Endothelial cell of umbilical vein (primary cell): ENCODE data around the gene ABCA3. TPM values are rescaled to one million over a fixed set of nuclear protein-coding genes. Genes with fewer than 3 reads are reported as not detected.
A peak's percentile ranks its signal among the peaks of the same experiment; 100 is the strongest.

ENCODE experiments used
- BruUV-seq: library from RNA; stranded (reverse); fragments of 400-500 nt; replicated peaks from 2 replicates; lab custom pipeline; 2021; lab: Mats Ljungman, UMichigan
- CTCF ChIA-PET: fragments of 300-600, 350-600 bp; sonication (Branson Sonifier 250); formaldehyde crosslinking; loops from one replicate; lab custom pipeline; 2021; ENCODE audit warnings: antibody characterized with exemption, inconsistent platforms; lab: Charles Lee
- POLR2A ChIA-PET: fragments of 300-600, 350-600 bp; sonication (Branson Sonifier 250); formaldehyde crosslinking; loops from one replicate; lab custom pipeline; 2021; ENCODE audit warnings: antibody characterized with exemption, inconsistent platforms; lab: Charles Lee
- DNase-seq: peaks from one replicate; pipeline ENCODE4 v3.0.0-alpha.2; 2011; ENCODE audit warnings: low read depth, low spot score
- FAIRE-seq: peaks from 2 replicates; lab custom pipeline; 2011; peaks lifted over from hg19 to GRCh38; lab: Jason Lieb, UNC
- H2AFZ ChIP-seq: 2 replicates; pipeline ENCODE4 v1.6.0; 2012; ENCODE audit warnings: low read depth, low read length, control low read depth, inconsistent platforms
- H3K27ac ChIP-seq: 2 replicates; pipeline ENCODE4 v1.5.1; 2011; ENCODE audit warnings: low read depth, mild to moderate bottlenecking, control low read depth, low read length, moderate library complexity; ENCODE audit not compliant: insufficient read depth
- H3K27me3 ChIP-seq, 2 experiments: 2 replicates each; pipeline versions ENCODE4 v1.6.0 to v1.6.1; 2011; ENCODE audit warnings: low read length in 2 of 2, mixed read lengths in 1 of 2; ENCODE audit not compliant: control insufficient read depth in 2 of 2, insufficient read depth in 2 of 2
- H3K36me3 ChIP-seq, 2 experiments: 2 replicates in 1 of 2; 3 replicates in 1 of 2; pipeline ENCODE4 v1.5.1; 2011; ENCODE audit warnings: low read length in 2 of 2, mild to moderate bottlenecking in 1 of 2, moderate library complexity in 1 of 2; ENCODE audit not compliant: control insufficient read depth in 2 of 2, insufficient read depth in 2 of 2; ENCODE audit errors: extremely low read depth in 1 of 2
- H3K4me1 ChIP-seq: 3 replicates; pipeline ENCODE4 v1.5.1; 2011; ENCODE audit warnings: mild to moderate bottlenecking, low read length; ENCODE audit not compliant: control insufficient read depth, insufficient read depth; ENCODE audit errors: extremely low read depth
- H3K4me2 ChIP-seq: 2 replicates; pipeline ENCODE4 v1.6.1; 2011; ENCODE audit warnings: low read length, control low read depth, mixed read lengths; ENCODE audit not compliant: insufficient read depth
- H3K4me3 ChIP-seq, 3 experiments: fragments of 200-600 bp in 1 of 3; sonication (generic), shearing (Covaris generic) in 1 of 3; replicated peaks in 1 of 3; 2 replicates each; pipeline ENCODE4 v1.5.1; 2011 to 2016; ENCODE audit warnings: control low read depth in 3 of 3, low read length in 3 of 3, mild to moderate bottlenecking in 2 of 3, inconsistent platforms in 1 of 3, low read depth in 1 of 3, moderate library complexity in 1 of 3; ENCODE audit not compliant: insufficient read depth in 1 of 3
- H3K79me2 ChIP-seq: 2 replicates; pipeline ENCODE4 v1.6.0; 2012; ENCODE audit warnings: low read length, inconsistent platforms; ENCODE audit not compliant: control insufficient read depth, insufficient read depth
- H3K9ac ChIP-seq: replicated peaks from 2 replicates; pipeline ENCODE3; 2011; ENCODE audit warnings: low read length, control low read depth; ENCODE audit not compliant: insufficient read depth; ENCODE audit errors: extremely low read depth
- H3K9me1 ChIP-seq: replicated peaks from 3 replicates; pipeline ENCODE4 v1.6.0; 2011; ENCODE audit warnings: mild to moderate bottlenecking, low read length; ENCODE audit not compliant: control insufficient read depth, insufficient read depth; ENCODE audit errors: extremely low read depth
- H3K9me3 ChIP-seq: replicated peaks from 2 replicates; pipeline ENCODE4 v1.5.1; 2012; ENCODE audit warnings: low read length, inconsistent platforms; ENCODE audit not compliant: control insufficient read depth, insufficient read depth
- H4K20me1 ChIP-seq: replicated peaks from 2 replicates; pipeline ENCODE3; 2011; ENCODE audit warnings: mild to moderate bottlenecking, low read length; ENCODE audit not compliant: control insufficient read depth, insufficient read depth; ENCODE audit errors: extremely low read depth
- EZH2 ChIP-seq: IDR thresholded peaks from 2 replicates; pipeline ENCODE4 v1.6.1; 2012; ENCODE audit warnings: borderline replicate concordance, low read depth, mild to moderate bottlenecking, moderate library complexity, low read length, inconsistent platforms; ENCODE audit not compliant: severe bottlenecking
- FOS ChIP-seq: IDR thresholded peaks from 2 replicates; pipeline ENCODE4 v1.6.1; 2011; ENCODE audit warnings: mild to moderate bottlenecking, low read length, moderate library complexity, borderline replicate concordance; ENCODE audit not compliant: insufficient read depth
- GATA2 ChIP-seq: IDR thresholded peaks from 2 replicates; pipeline ENCODE4 v1.7.0; 2011; ENCODE audit warnings: low read depth, mild to moderate bottlenecking, moderate library complexity, mixed read lengths, low read length; ENCODE audit not compliant: insufficient read length, insufficient read depth
- JUN ChIP-seq: IDR thresholded peaks from 2 replicates; pipeline ENCODE4 v1.6.1; 2011; ENCODE audit warnings: borderline replicate concordance, low read depth; ENCODE audit not compliant: insufficient read length, insufficient read depth
- MYC ChIP-seq: IDR thresholded peaks from one replicate; pipeline ENCODE4 v1.6.1; 2011; ENCODE audit warnings: mild to moderate bottlenecking, low read depth, low read length
- POLR2A ChIP-seq: IDR thresholded peaks from 2 replicates; pipeline ENCODE4 v1.6.1; 2012; ENCODE audit warnings: low read depth, mild to moderate bottlenecking, control low read depth, low read length
- POLR2AphosphoS5 ChIP-seq: IDR thresholded peaks from 2 replicates; pipeline ENCODE4 v1.6.1; 2012; ENCODE audit warnings: low read depth, mild to moderate bottlenecking, control low read depth, low read length, moderate library complexity; ENCODE audit not compliant: insufficient read depth
- dilution Hi-C: fragments of 300-500 bp; cut with MboI; formaldehyde crosslinking; loops from one replicate; pipeline ENCODE4 v1.15.0; 2019; ENCODE audit warnings: low sequenced_read_pairs; ENCODE audit not compliant: extremely low pct_ligation_motif_present
- intact Hi-C: fragments of 100-400 bp; cut with micrococcal nuclease; formaldehyde crosslinking; loops from one replicate; pipeline ENCODE4 v1.10.0; 2022
- polyA plus RNA-seq, 4 experiments: library from polyadenylated mRNA; depleted of rRNA in 3 of 4; stranded (reverse) in 3 of 4; unstranded in 1 of 4; fragments of >200 nt; gene quantifications; 2 replicates each; pipeline versions ENCODE4 v1.2.1 to v1.2.3, GENCODE V29; 2011 to 2012; ENCODE audit warnings: missing spikeins in 1 of 4
- total RNA-seq: library from RNA; stranded (reverse); gene quantifications from 2 replicates; pipeline ENCODE4 v1.2.3, GENCODE V29; 2021
- TF ChIP-seq, protein P1 (sequence below), 2 donors: IDR thresholded peaks; 1 replicate in 1 of 2; 2 replicates in 1 of 2; pipeline ENCODE4 v1.5.1; 2011; ENCODE audit warnings: low read length in 2 of 2, mild to moderate bottlenecking in 2 of 2, moderate library complexity in 2 of 2, control low read depth in 1 of 2, inconsistent platforms in 1 of 2, low read depth in 1 of 2; ENCODE audit not compliant: insufficient read depth in 1 of 2; ENCODE audit errors: extremely low read depth in 1 of 2
- TF ChIP-seq, protein P2 (sequence below): IDR thresholded peaks from 2 replicates; pipeline ENCODE4 v1.6.1; 2011; ENCODE audit not compliant: insufficient read depth, insufficient read length

ABCA3 gene
- total and polyA plus RNA-seq, 2 donors (not counting 3 experiments of a cell fraction or from before 2014, with no cell fraction given) = 13.5 to 36.0 TPM

DNA sequence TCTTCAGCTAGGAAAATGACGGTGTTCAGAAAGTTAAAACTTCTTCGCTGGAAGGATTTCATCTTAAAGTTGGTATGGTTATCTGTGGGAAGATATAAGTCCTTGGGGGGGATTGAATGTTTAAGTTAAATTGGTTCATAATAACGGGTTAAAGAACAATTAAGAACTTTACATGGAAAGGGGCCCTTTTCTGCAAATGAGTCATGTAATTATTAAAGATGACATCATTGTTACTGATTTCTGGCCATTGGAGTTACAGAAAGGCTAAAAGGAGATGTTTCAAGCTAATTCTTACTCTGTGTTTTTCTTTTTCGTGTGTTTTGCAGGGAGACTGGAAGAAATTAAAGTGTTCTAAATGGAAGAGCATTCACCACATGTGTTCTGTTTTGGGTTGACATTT is 20.6 kb upstream of the ABCA3 start:
- CTCF ChIA-PET = interaction anchor here (0.6 to 2.3 kb wide), 4 partner anchors 10 to 28 kb away, joined by 3 to 6 read pairs (median 3); no protein-coding TSS in a partner anchor
- DNase-seq (no peak), FAIRE-seq (no peak)
- H2AFZ ChIP-seq = no peak overlapping the region
- no peaks in the 10 kb centered on the region for H3K9me3 ChIP-seq
- no peak overlapping the region for H3K27ac ChIP-seq
- no peaks in the 10 kb centered on the region for H4K20me1 ChIP-seq
- no peaks in the 10 kb centered on the region for H3K9me1 ChIP-seq
- TF ChIP-seq, protein P1, sequence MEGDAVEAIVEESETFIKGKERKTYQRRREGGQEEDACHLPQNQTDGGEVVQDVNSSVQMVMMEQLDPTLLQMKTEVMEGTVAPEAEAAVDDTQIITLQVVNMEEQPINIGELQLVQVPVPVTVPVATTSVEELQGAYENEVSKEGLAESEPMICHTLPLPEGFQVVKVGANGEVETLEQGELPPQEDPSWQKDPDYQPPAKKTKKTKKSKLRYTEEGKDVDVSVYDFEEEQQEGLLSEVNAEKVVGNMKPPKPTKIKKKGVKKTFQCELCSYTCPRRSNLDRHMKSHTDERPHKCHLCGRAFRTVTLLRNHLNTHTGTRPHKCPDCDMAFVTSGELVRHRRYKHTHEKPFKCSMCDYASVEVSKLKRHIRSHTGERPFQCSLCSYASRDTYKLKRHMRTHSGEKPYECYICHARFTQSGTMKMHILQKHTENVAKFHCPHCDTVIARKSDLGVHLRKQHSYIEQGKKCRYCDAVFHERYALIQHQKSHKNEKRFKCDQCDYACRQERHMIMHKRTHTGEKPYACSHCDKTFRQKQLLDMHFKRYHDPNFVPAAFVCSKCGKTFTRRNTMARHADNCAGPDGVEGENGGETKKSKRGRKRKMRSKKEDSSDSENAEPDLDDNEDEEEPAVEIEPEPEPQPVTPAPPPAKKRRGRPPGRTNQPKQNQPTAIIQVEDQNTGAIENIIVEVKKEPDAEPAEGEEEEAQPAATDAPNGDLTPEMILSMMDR (IDR thresholded peaks at IDR 0.05; ENCODE audit: extremely low read depth in 1 of 2, insufficient read depth in 1 of 2, low read depth in 1 of 2, low read length in 2 of 2) = no peak
- peak; percentile 36 for TF ChIP-seq JUN
- H3K36me3 ChIP-seq = no peaks in the 10 kb centered on the region
- no peak overlapping the region for H3K4me3 ChIP-seq
- no peak overlapping the region for H3K4me2 ChIP-seq
- H3K27me3 ChIP-seq = peaks cover 27 to 49% of the 10 kb centered on the region in 2 experiments
- H3K9ac ChIP-seq = no peak overlapping the region
- dilution Hi-C loops (no loop called here), intact Hi-C loops (no loop called here)
- no peaks in the 10 kb centered on the region for H3K4me1 ChIP-seq
- no peaks in the 10 kb centered on the region for H3K79me2 ChIP-seq
- POLR2A ChIA-PET = no interaction called here
- BruUV-seq = no TSS peak

DNA sequence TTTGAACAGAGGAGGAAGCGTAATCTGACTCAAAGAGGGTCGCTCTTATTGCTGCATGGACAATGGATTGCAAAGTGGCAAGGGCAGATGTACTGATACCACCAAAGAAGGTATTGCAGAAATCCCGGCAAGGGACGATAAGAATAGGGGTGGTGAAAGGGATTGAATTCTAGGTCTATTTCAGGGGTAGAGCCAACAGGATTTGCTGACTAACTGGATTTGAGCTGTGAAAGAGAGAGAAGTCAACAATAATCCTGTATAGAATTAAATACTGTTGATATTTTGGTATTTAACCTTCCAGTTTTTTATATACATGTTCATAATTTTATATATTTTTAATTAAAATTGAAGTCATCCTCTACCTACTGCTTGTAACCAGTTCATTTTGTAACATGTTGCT is 19.4 kb upstream of the ABCA3 start:
- dilution Hi-C loops = no loop called here
- no peaks in the 10 kb centered on the region for H4K20me1 ChIP-seq
- no peak overlapping the region for H3K4me2 ChIP-seq
- no peak overlapping the region for H3K4me3 ChIP-seq
- no peak overlapping the region for H3K9ac ChIP-seq
- CTCF ChIA-PET = interaction anchor here (1.1 to 1.4 kb wide), 2 partner anchors 8 to 13 kb away, joined by 3 read pairs; no protein-coding TSS in a partner anchor
- H3K9me3 ChIP-seq = no peaks in the 10 kb centered on the region
- peaks cover 19 to 41% of the 10 kb centered on the region in 2 experiments for H3K27me3 ChIP-seq
- BruUV-seq = no TSS peak
- no peak overlapping the region for H2AFZ ChIP-seq
- intact Hi-C loops = no loop called here
- no peaks in the 10 kb centered on the region for H3K79me2 ChIP-seq
- H3K36me3 ChIP-seq = no peaks in the 10 kb centered on the region
- FAIRE-seq (no peak), DNase-seq (no peak)
- H3K4me1 ChIP-seq = no peaks in the 10 kb centered on the region
- POLR2A ChIA-PET = no interaction called here
- TF ChIP-seq MYC (no peak), EZH2 (no peak), JUN (no peak), FOS (no peak), POLR2AphosphoS5 (no peak), GATA2 (no peak), POLR2A (no peak)
- TF ChIP-seq, protein P1 (IDR thresholded peaks at IDR 0.05; ENCODE audit: extremely low read depth in 1 of 2, insufficient read depth in 1 of 2, low read depth in 1 of 2, low read length in 2 of 2) = no peak
- TF ChIP-seq, protein P2, sequence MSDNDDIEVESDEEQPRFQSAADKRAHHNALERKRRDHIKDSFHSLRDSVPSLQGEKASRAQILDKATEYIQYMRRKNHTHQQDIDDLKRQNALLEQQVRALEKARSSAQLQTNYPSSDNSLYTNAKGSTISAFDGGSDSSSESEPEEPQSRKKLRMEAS = no peak
- H3K27ac ChIP-seq = no peak overlapping the region
- H3K9me1 ChIP-seq = no peaks in the 10 kb centered on the region
